ENCODE results near the gene DLD. TPM values are rescaled to one million over a fixed set of nuclear protein-coding genes. Genes with fewer than 3 reads are reported as not detected.

DLD gene
- total RNA-seq, 2 experiments from 2014 or later = 74.3 to 74.9 TPM

DNA sequence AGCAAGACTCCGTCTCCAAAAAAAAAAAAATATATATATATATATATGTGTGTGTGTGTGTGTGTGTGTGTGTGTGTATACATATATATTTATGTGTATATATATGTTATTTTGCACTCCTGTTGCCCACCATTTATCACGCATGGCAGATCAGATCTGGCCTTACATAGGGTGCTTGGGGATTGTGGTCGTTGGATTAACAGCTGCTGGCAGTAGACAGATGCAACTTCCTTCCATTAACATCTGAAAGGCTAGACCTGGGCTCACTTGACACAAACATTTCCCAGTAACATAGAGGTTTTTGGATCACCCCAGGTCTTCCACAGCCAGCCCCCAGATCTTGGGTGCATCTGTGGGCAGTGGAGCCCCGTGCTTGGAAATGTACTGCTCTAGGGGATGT lies 40.8 kb upstream of the DLD start:
- ATAC-seq (ENCODE audit: poor library complexity) (no peak), DNase-seq (no peak)
- Histone ChIP-seq H3K9me3 (ENCODE audit: control insufficient read depth in 1 of 2, insufficient read depth in 1 of 2, low read length in 2 of 2) (no peaks in the 10 kb centered on the region), H3K36me3 (ENCODE audit: insufficient read depth, low read length) (no peaks in the 10 kb centered on the region), H3K4me1 (ENCODE audit: insufficient read depth, low read length) (peaks cover 4% of the 10 kb centered on the region), H3K4me3 (ENCODE audit: low read length) (no peak overlapping the region), H3K27ac (ENCODE audit: low read depth in 1 of 2, low read length in 2 of 2) (no peak overlapping the region), H3K27me3 (ENCODE audit: control insufficient read depth in 1 of 2, insufficient read depth in 2 of 2, low read length in 2 of 2) (no peaks in the 10 kb centered on the region)
- no peak overlapping the region for H3K4me3 Mint-ChIP-seq
- no peaks in the 10 kb centered on the region for H3K9me3 Mint-ChIP-seq
- peaks cover 19% of the 10 kb centered on the region for H3K4me1 Mint-ChIP-seq (ENCODE audit: low read depth)
- intact Hi-C loops (cut with DNase I, micrococcal nuclease) = loop anchor here in 1 of 2 experiments (10.0 kb wide), 1 partner anchor 55 kb away; no protein-coding TSS in a partner anchor
- CTCF ChIA-PET = no interaction called here
- no peaks in the 10 kb centered on the region for H3K27me3 Mint-ChIP-seq
- H3K36me3 Mint-ChIP-seq (ENCODE audit: low read depth) = no peaks in the 10 kb centered on the region
- no peak overlapping the region for H3K27ac Mint-ChIP-seq
- POLR2A ChIA-PET = no interaction called here
- TF ChIP-seq, protein P1, sequence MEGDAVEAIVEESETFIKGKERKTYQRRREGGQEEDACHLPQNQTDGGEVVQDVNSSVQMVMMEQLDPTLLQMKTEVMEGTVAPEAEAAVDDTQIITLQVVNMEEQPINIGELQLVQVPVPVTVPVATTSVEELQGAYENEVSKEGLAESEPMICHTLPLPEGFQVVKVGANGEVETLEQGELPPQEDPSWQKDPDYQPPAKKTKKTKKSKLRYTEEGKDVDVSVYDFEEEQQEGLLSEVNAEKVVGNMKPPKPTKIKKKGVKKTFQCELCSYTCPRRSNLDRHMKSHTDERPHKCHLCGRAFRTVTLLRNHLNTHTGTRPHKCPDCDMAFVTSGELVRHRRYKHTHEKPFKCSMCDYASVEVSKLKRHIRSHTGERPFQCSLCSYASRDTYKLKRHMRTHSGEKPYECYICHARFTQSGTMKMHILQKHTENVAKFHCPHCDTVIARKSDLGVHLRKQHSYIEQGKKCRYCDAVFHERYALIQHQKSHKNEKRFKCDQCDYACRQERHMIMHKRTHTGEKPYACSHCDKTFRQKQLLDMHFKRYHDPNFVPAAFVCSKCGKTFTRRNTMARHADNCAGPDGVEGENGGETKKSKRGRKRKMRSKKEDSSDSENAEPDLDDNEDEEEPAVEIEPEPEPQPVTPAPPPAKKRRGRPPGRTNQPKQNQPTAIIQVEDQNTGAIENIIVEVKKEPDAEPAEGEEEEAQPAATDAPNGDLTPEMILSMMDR (IDR thresholded peaks at IDR 0.05) = no peak

DNA sequence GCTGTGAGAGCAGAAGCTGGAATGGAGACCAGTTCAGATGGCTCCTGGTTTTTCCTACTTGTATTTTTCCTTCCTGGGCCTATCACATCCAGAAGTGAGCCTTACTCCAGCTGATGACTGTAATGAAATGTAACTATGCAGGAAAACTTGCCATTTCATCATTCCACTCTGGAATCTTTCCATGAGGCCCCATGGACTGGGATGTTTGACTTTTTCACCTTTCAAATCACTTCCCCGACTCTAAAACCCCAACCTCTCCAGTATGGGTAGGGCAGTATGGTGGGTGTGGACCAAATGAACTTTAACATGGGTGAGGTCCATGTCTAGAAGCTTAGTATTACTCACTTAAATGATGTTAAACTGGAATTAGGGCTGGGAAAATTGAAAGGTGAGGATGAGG lies 40.3 kb upstream of the DLD start:
- no peaks in the 10 kb centered on the region for H3K36me3 ChIP-seq (ENCODE audit: insufficient read depth, low read length)
- no peaks in the 10 kb centered on the region for H3K9me3 Mint-ChIP-seq
- no peak overlapping the region for H3K4me3 ChIP-seq (ENCODE audit: low read length)
- no peaks in the 10 kb centered on the region for H3K9me3 ChIP-seq (ENCODE audit: control insufficient read depth in 1 of 2, insufficient read depth in 1 of 2, low read length in 2 of 2)
- TF ChIP-seq, protein P1 (IDR thresholded peaks at IDR 0.05) = no peak
- intact Hi-C loops (cut with DNase I, micrococcal nuclease) = loop anchor here in 1 of 2 experiments (10.0 kb wide), 1 partner anchor 56 kb away; no protein-coding TSS in a partner anchor
- no peaks in the 10 kb centered on the region for H3K27me3 Mint-ChIP-seq
- H3K4me1 Mint-ChIP-seq (ENCODE audit: low read depth) = peaks cover 24% of the 10 kb centered on the region
- no peak overlapping the region for H3K27ac Mint-ChIP-seq
- H3K27me3 ChIP-seq (ENCODE audit: control insufficient read depth in 1 of 2, insufficient read depth in 2 of 2, low read length in 2 of 2) = no peaks in the 10 kb centered on the region
- no peaks in the 10 kb centered on the region for H3K36me3 Mint-ChIP-seq (ENCODE audit: low read depth)
- peaks cover 9% of the 10 kb centered on the region for H3K4me1 ChIP-seq (ENCODE audit: insufficient read depth, low read length)
- no peak for DNase-seq
- no peak overlapping the region for H3K4me3 Mint-ChIP-seq
- POLR2A ChIA-PET = interaction anchor here (1.0 kb wide), 1 partner anchor 108 kb away, joined by 3 read pairs; no protein-coding TSS in a partner anchor
- CTCF ChIA-PET = no interaction called here
- no peak overlapping the region for H3K27ac ChIP-seq (ENCODE audit: low read depth in 1 of 2, low read length in 2 of 2)
- ATAC-seq (ENCODE audit: poor library complexity) = no peak

DNA sequence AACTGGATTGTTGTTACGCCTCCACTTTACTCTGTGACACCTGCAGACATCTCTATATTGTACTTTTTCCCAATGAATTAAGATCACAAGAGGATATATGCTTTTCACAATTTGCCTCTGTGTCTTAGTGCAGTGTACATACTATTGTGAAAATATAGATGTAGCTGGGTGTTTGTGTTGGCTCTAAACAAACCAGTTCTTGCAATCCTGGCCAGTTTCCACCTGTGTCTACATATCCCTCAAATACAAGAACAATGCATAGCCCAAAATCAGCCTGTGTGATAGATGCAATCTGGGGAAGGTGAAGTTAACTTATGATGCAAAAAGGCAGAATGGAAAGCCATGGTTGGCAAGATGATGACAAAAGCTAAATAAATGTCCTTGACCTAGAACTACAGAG lies 36.5 kb upstream of the DLD start:
- H3K27ac ChIP-seq (ENCODE audit: low read depth in 1 of 2, low read length in 2 of 2) = no peak overlapping the region
- ChIA-PET CTCF (no interaction called here), POLR2A (interaction anchor here (1.0 kb wide), 1 partner anchor 20 kb away, joined by 3 read pairs; no protein-coding TSS in a partner anchor)
- TF ChIP-seq, protein P1 (IDR thresholded peaks at IDR 0.05) = no peak
- H3K36me3 Mint-ChIP-seq (ENCODE audit: low read depth) = no peaks in the 10 kb centered on the region
- intact Hi-C loops (cut with DNase I, micrococcal nuclease) = loop anchor here in 1 of 2 experiments (10.0 kb wide), 1 partner anchor 60 kb away; no protein-coding TSS in a partner anchor
- H3K9me3 Mint-ChIP-seq = no peaks in the 10 kb centered on the region
- no peaks in the 10 kb centered on the region for H3K36me3 ChIP-seq (ENCODE audit: insufficient read depth, low read length)
- DNase-seq (no peak), ATAC-seq (ENCODE audit: poor library complexity) (no peak)
- H3K4me3 Mint-ChIP-seq = no peak overlapping the region
- no peaks in the 10 kb centered on the region for H3K9me3 ChIP-seq (ENCODE audit: control insufficient read depth in 1 of 2, insufficient read depth in 1 of 2, low read length in 2 of 2)
- peaks cover 36% of the 10 kb centered on the region for H3K4me1 ChIP-seq (ENCODE audit: insufficient read depth, low read length)
- no peaks in the 10 kb centered on the region for H3K27me3 ChIP-seq (ENCODE audit: control insufficient read depth in 1 of 2, insufficient read depth in 2 of 2, low read length in 2 of 2)
- H3K4me3 ChIP-seq (ENCODE audit: low read length) = no peak overlapping the region
- no peaks in the 10 kb centered on the region for H3K27me3 Mint-ChIP-seq
- H3K4me1 Mint-ChIP-seq (ENCODE audit: low read depth) = peaks cover 59% of the 10 kb centered on the region
- H3K27ac Mint-ChIP-seq = peak overlapping the region; percentile 87
